Measurements from ENCODE around the gene NFATC4. TPM values are rescaled to one million over a fixed set of nuclear protein-coding genes. Genes with fewer than 3 reads are reported as not detected.

NFATC4 gene
- total and polyA plus RNA-seq, 10 of the 15 experiments (the other 5 are each of a cell fraction or from before 2014, with no cell fraction given) = 0.97 to 14.3 (median 4.9) TPM

- peaks cover 2 to 12% of the 10 kb centered on the region in 2 experiments; a peak in 3 of 4 replicates for H3K27me3 ChIP-seq (replicated peaks in 1 of 2; ENCODE audit: control insufficient read depth in 2 of 2, insufficient read depth in 2 of 2, low read length in 1 of 2)
- no peaks in the 10 kb centered on the region; a peak in 1 of 4 replicates for H3K36me3 ChIP-seq (ENCODE audit: control insufficient read depth in 2 of 2, insufficient read depth in 2 of 2, low read length in 1 of 2)
- peaks cover 24% of the 10 kb centered on the region for H3K4me1 ChIP-seq (ENCODE audit: control insufficient read depth, insufficient read depth, low read length)
- no peak overlapping the region for H3K9ac ChIP-seq (ENCODE audit: control insufficient read depth, insufficient read depth, low read length)
- FAIRE-seq = no peak
- ChIA-PET SMC1A (ENCODE audit: uncharacterized antibody, unreplicated experiment) (interaction anchor here (0.9 to 7.7 kb wide), 3 partner anchors 88 to 149 kb away, joined by 3 to 73 read pairs (median 4); partner anchors contain the start of gene KHNYN), POLR2A (interaction anchor here (0.6 to 4.0 kb wide), 2 partner anchors 23 to 95 kb away, joined by 3 to 42 read pairs; partner anchors contain the start of genes CBLN3 and KHNYN), CTCF (interaction anchor here (1.0 to 16.6 kb wide), 5 partner anchors 10 to 104 kb away, joined by 3 to 452 read pairs (median 8); partner anchors contain the start of genes CBLN3, KHNYN and SDR39U1), RAD21 (ENCODE audit: unreplicated experiment) (interaction anchor here (1.1 to 3.2 kb wide), 3 partner anchors 12 to 96 kb away, joined by 3 to 7 read pairs (median 7); no protein-coding TSS in a partner anchor)
- no peak overlapping the region for H3K4me3 ChIP-seq
- DNase-seq (ENCODE audit: low read depth, low spot score) = no peak
- ATAC-seq = no peak
- H4K20me1 ChIP-seq (ENCODE audit: control insufficient read depth, insufficient read depth) = no peaks in the 10 kb centered on the region
- TF ChIP-seq MYB (IDR thresholded peaks at IDR 0.05; ENCODE audit: borderline replicate concordance, low read depth, low read length) (no peak), SREBF1 (IDR thresholded peaks at IDR 0.05; ENCODE audit: low read length) (no peak), PML (IDR thresholded peaks at IDR 0.05; ENCODE audit: low read length) (no peak), HDAC6 (IDR thresholded peaks at IDR 0.05; ENCODE audit: unreplicated experiment) (no peak), FOXK2 (IDR thresholded peaks at IDR 0.05) (no peak), BRCA1 (IDR thresholded peaks at IDR 0.05; ENCODE audit: low read depth, low read length) (no peak), EZH2 (IDR thresholded peaks at IDR 0.05; ENCODE audit: borderline replicate concordance, control insufficient read depth, low read depth, low read length) (no peak), SMAD5 (IDR thresholded peaks at IDR 0.05; ENCODE audit: low read depth) (no peak), TCF12 (IDR thresholded peaks at IDR 0.05; ENCODE audit: low read depth, low read length) (no peak), IKZF2 (IDR thresholded peaks at IDR 0.05) (no peak), RELA (IDR thresholded peaks at IDR 0.05; ENCODE audit: borderline replicate concordance, partially characterized antibody) (no peak), ZSCAN29 (IDR thresholded peaks at IDR 0.05) (no peak), RAD21 (IDR thresholded peaks at IDR 0.05; ENCODE audit: insufficient read depth, low read depth, low read length) (no peak), SPI1 (IDR thresholded peaks at IDR 0.05; ENCODE audit: borderline replicate concordance, insufficient read depth, low read depth, low read length) (no peak)
- TF ChIP-seq, protein P1, sequence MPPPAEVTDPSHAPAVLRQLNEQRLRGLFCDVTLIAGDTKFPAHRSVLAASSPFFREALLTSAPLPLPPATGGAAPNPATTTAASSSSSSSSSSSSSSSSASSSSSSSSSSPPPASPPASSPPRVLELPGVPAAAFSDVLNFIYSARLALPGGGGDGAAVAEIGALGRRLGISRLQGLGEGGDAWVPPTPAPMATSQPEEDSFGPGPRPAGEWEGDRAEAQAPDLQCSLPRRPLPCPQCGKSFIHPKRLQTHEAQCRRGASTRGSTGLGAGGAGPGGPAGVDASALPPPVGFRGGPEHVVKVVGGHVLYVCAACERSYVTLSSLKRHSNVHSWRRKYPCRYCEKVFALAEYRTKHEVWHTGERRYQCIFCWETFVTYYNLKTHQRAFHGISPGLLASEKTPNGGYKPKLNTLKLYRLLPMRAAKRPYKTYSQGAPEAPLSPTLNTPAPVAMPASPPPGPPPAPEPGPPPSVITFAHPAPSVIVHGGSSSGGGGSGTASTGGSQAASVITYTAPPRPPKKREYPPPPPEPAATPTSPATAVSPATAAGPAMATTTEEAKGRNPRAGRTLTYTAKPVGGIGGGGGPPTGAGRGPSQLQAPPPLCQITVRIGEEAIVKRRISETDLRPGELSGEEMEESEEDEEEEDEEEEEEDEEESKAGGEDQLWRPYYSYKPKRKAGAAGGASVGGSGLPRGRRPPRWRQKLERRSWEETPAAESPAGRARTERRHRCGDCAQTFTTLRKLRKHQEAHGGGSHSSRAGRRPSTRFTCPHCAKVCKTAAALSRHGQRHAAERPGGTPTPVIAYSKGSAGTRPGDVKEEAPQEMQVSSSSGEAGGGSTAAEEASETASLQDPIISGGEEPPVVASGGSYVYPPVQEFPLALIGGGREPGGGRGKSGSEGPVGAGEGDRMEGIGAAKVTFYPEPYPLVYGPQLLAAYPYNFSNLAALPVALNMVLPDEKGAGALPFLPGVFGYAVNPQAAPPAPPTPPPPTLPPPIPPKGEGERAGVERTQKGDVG (CRISPR knock-in tag; IDR thresholded peaks at IDR 0.05) = no peak
- TF ChIP-seq, protein P2, sequence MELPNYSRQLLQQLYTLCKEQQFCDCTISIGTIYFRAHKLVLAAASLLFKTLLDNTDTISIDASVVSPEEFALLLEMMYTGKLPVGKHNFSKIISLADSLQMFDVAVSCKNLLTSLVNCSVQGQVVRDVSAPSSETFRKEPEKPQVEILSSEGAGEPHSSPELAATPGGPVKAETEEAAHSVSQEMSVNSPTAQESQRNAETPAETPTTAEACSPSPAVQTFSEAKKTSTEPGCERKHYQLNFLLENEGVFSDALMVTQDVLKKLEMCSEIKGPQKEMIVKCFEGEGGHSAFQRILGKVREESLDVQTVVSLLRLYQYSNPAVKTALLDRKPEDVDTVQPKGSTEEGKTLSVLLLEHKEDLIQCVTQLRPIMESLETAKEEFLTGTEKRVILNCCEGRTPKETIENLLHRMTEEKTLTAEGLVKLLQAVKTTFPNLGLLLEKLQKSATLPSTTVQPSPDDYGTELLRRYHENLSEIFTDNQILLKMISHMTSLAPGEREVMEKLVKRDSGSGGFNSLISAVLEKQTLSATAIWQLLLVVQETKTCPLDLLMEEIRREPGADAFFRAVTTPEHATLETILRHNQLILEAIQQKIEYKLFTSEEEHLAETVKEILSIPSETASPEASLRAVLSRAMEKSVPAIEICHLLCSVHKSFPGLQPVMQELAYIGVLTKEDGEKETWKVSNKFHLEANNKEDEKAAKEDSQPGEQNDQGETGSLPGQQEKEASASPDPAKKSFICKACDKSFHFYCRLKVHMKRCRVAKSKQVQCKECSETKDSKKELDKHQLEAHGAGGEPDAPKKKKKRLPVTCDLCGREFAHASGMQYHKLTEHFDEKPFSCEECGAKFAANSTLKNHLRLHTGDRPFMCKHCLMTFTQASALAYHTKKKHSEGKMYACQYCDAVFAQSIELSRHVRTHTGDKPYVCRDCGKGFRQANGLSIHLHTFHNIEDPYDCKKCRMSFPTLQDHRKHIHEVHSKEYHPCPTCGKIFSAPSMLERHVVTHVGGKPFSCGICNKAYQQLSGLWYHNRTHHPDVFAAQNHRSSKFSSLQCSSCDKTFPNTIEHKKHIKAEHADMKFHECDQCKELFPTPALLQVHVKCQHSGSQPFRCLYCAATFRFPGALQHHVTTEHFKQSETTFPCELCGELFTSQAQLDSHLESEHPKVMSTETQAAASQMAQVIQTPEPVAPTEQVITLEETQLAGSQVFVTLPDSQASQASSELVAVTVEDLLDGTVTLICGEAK (IDR thresholded peaks at IDR 0.05; ENCODE audit: borderline replicate concordance) = no peak
- 80% methylated on average over 12 of the region's 12 CpGs for WGBS (ENCODE audit: insufficient coverage, insufficient replicate concordance, low lambda C conversion rate, missing lambda C conversion rate)
- H3K79me2 ChIP-seq (ENCODE audit: control insufficient read depth, insufficient read depth, low read length) = no peaks in the 10 kb centered on the region
- in situ Hi-C loops (cut with MboI) = no loop called here
- H3K9me3 ChIP-seq (replicated peaks; ENCODE audit: control insufficient read depth, insufficient read depth, low read length) = no peaks in the 10 kb centered on the region
- intact Hi-C loops (cut with micrococcal nuclease; ENCODE audit: unreplicated experiment) = no loop called here
- H3K4me2 ChIP-seq (ENCODE audit: control insufficient read depth, insufficient read depth) = no peak overlapping the region
- no peak overlapping the region for H2AFZ ChIP-seq (ENCODE audit: control insufficient read depth, low read depth, low read length)
- no peak overlapping the region for H3K27ac ChIP-seq (ENCODE audit: control insufficient read depth, insufficient read depth)
- BruUV-seq (replicated peaks) = no TSS peak
Observed at GRCh38 chr14:24335461-24336171, 32.4 kb upstream of the NFATC4 start.
